ENCODE measurements around the gene TBRG1. TPM values are rescaled to one million over a fixed set of nuclear protein-coding genes. Genes with fewer than 3 reads are reported as not detected.

Gene TBRG1
- polyA plus RNA-seq, 1 donor (not counting 4 experiments of a cell fraction or from before 2014, with no cell fraction given), result 40.2 TPM

DNA sequence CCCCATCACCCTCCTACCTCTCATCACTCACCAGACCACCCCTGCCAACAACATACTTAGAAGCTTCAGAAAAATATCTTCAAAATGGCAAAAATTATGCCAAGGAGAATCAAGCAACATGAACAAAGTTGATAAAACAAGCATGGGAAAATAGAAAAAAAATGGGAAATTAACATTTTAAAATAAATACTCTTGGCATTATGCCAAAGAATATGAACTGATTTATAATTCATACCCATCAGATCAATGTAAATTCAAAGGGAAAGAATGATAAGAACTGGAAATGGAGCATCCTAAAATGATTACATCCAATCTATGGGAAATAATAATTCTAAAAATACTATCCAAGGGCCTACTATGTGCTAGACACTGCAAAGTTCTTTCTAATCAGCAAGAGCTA lies 38.9 kb downstream of the TBRG1 start:
- Histone ChIP-seq H3K9me1 (ENCODE audit: control insufficient read depth, extremely low read depth, insufficient read depth, low read length) (no peaks in the 10 kb centered on the region), H3K79me2 (ENCODE audit: control insufficient read depth, insufficient read depth, low read length) (no peaks in the 10 kb centered on the region), H3K36me3 (ENCODE audit: control insufficient read depth in 2 of 2, extremely low read depth in 1 of 2, insufficient read depth in 2 of 2, low read length in 2 of 2) (no peaks in the 10 kb centered on the region), H3K9me3 (ENCODE audit: control insufficient read depth, low read depth, low read length) (no peaks in the 10 kb centered on the region), H3K9ac (ENCODE audit: control insufficient read depth, extremely low read depth, insufficient read depth, low read length) (no peak overlapping the region), H3K27ac (ENCODE audit: control insufficient read depth, insufficient read depth, low read length) (no peak overlapping the region), H3K4me1 (ENCODE audit: control insufficient read depth, extremely low read depth, insufficient read depth, low read length) (no peaks in the 10 kb centered on the region), H4K20me1 (ENCODE audit: control insufficient read depth, extremely low read depth, insufficient read depth, low read length) (no peaks in the 10 kb centered on the region), H3K4me2 (ENCODE audit: control insufficient read depth, extremely low read depth, insufficient read depth, low read depth, low read length) (no peak overlapping the region), H2AFZ (ENCODE audit: control insufficient read depth, low read length) (no peak overlapping the region), H3K27me3 (ENCODE audit: control insufficient read depth, extremely low read depth, insufficient read depth, low read length) (no peaks in the 10 kb centered on the region), H3K4me3 (ENCODE audit: control insufficient read depth in 2 of 3, extremely low read depth in 1 of 3, insufficient read depth in 2 of 3, low read depth in 1 of 3, low read length in 3 of 3) (no peak overlapping the region)
- DNase-seq (ENCODE audit: low read depth, low spot score) (no peak), FAIRE-seq (no peak)
- dilution Hi-C loops (cut with MboI; ENCODE audit: extremely low pct_ligation_motif_present, low sequenced_read_pairs), result no loop called here
- no peak for TF ChIP-seq CTCF (optimal IDR thresholded peaks at IDR 0.05 in 1 of 3, IDR thresholded peaks at IDR 0.05 in 1 of 3, conservative IDR thresholded peaks at IDR 0.05 in 1 of 3; ENCODE audit: extremely low read depth in 1 of 3, insufficient read depth in 2 of 3, low read length in 3 of 3)
- TF ChIP-seq EZH2 (IDR thresholded peaks at IDR 0.05; ENCODE audit: low read length), result no peak

- H3K36me3 ChIP-seq (ENCODE audit: control insufficient read depth in 2 of 2, extremely low read depth in 1 of 2, insufficient read depth in 2 of 2, low read length in 2 of 2), result no peaks in the 10 kb centered on the region
- H3K9ac ChIP-seq (ENCODE audit: control insufficient read depth, extremely low read depth, insufficient read depth, low read length), result no peak overlapping the region
- H3K4me3 ChIP-seq (ENCODE audit: control insufficient read depth in 2 of 3, extremely low read depth in 1 of 3, insufficient read depth in 2 of 3, low read depth in 1 of 3, low read length in 3 of 3), result no peak overlapping the region
- no peaks in the 10 kb centered on the region for H3K79me2 ChIP-seq (ENCODE audit: control insufficient read depth, insufficient read depth, low read length)
- H4K20me1 ChIP-seq (ENCODE audit: control insufficient read depth, extremely low read depth, insufficient read depth, low read length), result no peaks in the 10 kb centered on the region
- H3K27ac ChIP-seq (ENCODE audit: control insufficient read depth, insufficient read depth, low read length), result no peak overlapping the region
- H3K4me1 ChIP-seq (ENCODE audit: control insufficient read depth, extremely low read depth, insufficient read depth, low read length), result no peaks in the 10 kb centered on the region
- H3K4me2 ChIP-seq (ENCODE audit: control insufficient read depth, extremely low read depth, insufficient read depth, low read depth, low read length), result no peak overlapping the region
- TF ChIP-seq EZH2 (IDR thresholded peaks at IDR 0.05; ENCODE audit: low read length) (no peak), CTCF (optimal IDR thresholded peaks at IDR 0.05 in 1 of 3, IDR thresholded peaks at IDR 0.05 in 1 of 3, conservative IDR thresholded peaks at IDR 0.05 in 1 of 3; ENCODE audit: extremely low read depth in 1 of 3, insufficient read depth in 2 of 3, low read length in 3 of 3) (no peak)
- H2AFZ ChIP-seq (ENCODE audit: control insufficient read depth, low read length), result no peak overlapping the region
- H3K9me3 ChIP-seq (ENCODE audit: control insufficient read depth, low read depth, low read length), result no peaks in the 10 kb centered on the region
- DNase-seq (ENCODE audit: low read depth, low spot score) (no peak), FAIRE-seq (no peak)
- no peaks in the 10 kb centered on the region for H3K27me3 ChIP-seq (ENCODE audit: control insufficient read depth, extremely low read depth, insufficient read depth, low read length)
- H3K9me1 ChIP-seq (ENCODE audit: control insufficient read depth, extremely low read depth, insufficient read depth, low read length), result no peaks in the 10 kb centered on the region
- dilution Hi-C loops (cut with MboI; ENCODE audit: extremely low pct_ligation_motif_present, low sequenced_read_pairs), result no loop called here
Observed at GRCh38 chr11:124662106-124662505, 39.4 kb downstream of the TBRG1 start.

All from keratinocyte (primary cell).